Left lung (tissue), 10 donors: ENCODE measurements around the gene ATG9B. TPM values are rescaled to one million over a fixed set of nuclear protein-coding genes. Genes with fewer than 3 reads are reported as not detected.

Experiments
- ATAC-seq: fragments of 200-7000 bp; cut with Tn5 transposase; one replicate; pipeline ENCODE4 v1.9.1; 2020; ENCODE audit warnings: moderate library complexity
- DNase-seq, 4 donors: peaks; one replicate each; pipeline ENCODE4 v3.0.0-alpha.2; 2013 to 2020
- H3K27ac ChIP-seq, 2 donors: fragments of 200-600 bp; sonication (generic) in 1 of 2; one replicate each; pipeline versions ENCODE4 v1.5.0 to v1.8.0; 2020 to 2021
- H3K27me3 ChIP-seq, 2 donors: fragments of 200-600 bp; sonication (generic) in 1 of 2; one replicate each; pipeline versions ENCODE4 v1.5.0 to v1.8.0; 2020 to 2021
- H3K36me3 ChIP-seq, 2 donors: fragments of 200-600 bp; sonication (generic) in 1 of 2; one replicate each; pipeline versions ENCODE4 v1.5.0 to v1.8.0; 2020 to 2021
- H3K4me1 ChIP-seq, 2 donors: fragments of 200-600 bp; one replicate each; pipeline ENCODE4 v1.8.0; 2021
- H3K4me3 ChIP-seq, 2 donors: fragments of 200-600 bp; sonication (generic) in 1 of 2; one replicate each; pipeline versions ENCODE4 v1.5.0 to v1.8.0; 2020 to 2021; ENCODE audit warnings: mild to moderate bottlenecking in 1 of 2
- H3K9me3 ChIP-seq, 2 donors: fragments of 200-600 bp; sonication (generic) in 1 of 2; one replicate each; pipeline versions ENCODE4 v1.5.0 to v1.8.0; 2020 to 2021
- CTCF ChIP-seq, 2 donors: fragments of 200-600 bp; sonication (generic) in 1 of 2; IDR thresholded peaks; one replicate each; pipeline versions ENCODE4 v1.5.0 to v1.8.0; 2021; ENCODE audit warnings: antibody characterized with exemption in 2 of 2
- intact Hi-C, 2 donors: fragments of 100-400 bp; cut with DNase I; formaldehyde crosslinking; loops; one replicate each; pipeline versions ENCODE4 v1.11.2 to v1.14.2; 2022
- polyA plus RNA-seq, 6 donors: library from polyadenylated mRNA; unstranded; fragments of 120-200 nt; gene quantifications; one replicate each; pipeline ENCODE4 v1.2.1, GENCODE V29; 2013; ENCODE audit not compliant: insufficient read length in 6 of 6
- total RNA-seq, 2 donors: library from RNA; stranded (reverse); fragmentation: NEBNext Ultra II Directional; extraction: Animal tissue kit (Norgen Biotek cat#: 25700); gene quantifications; one replicate each; pipeline ENCODE4 v1.2.1, GENCODE V29; 2021
- donor health status: DM: no; HTN: yes; CAD: no.
- donor health status: DM: no; HTN: no; CAD: no.

ATG9B gene
- total and polyA plus RNA-seq, 8 donors = 0.68 to 7.1 (median 3.6) TPM

GRCh38 chr7:151008511-151009323 is 15.6 kb downstream of the ATG9B start:
- intact Hi-C loops = no loop called here
- ATAC-seq (peak; percentile 61), DNase-seq (peak in 3 of 4 donors; percentile 56 to 93 (median 62))
- H3K9me3 ChIP-seq = no peaks in the 10 kb centered on the region
- peaks cover 16 to 55% of the 10 kb centered on the region in 2 donors for H3K4me1 ChIP-seq
- H3K27ac ChIP-seq = no peak overlapping the region
- peaks cover 3 to 60% of the 10 kb centered on the region in 2 donors for H3K27me3 ChIP-seq
- H3K36me3 ChIP-seq = no peaks in the 10 kb centered on the region
- TF ChIP-seq CTCF (IDR thresholded peaks at IDR 0.05) = peak; percentile 65 to 80
- peak overlapping the region in 1 of 2 donors; percentile 9 for H3K4me3 ChIP-seq

- H3K27ac ChIP-seq = peak overlapping the region in 1 of 2 donors; percentile 7
- intact Hi-C loops = no loop called here
- H3K4me3 ChIP-seq = peak overlapping the region in 1 of 2 donors; percentile 9
- H3K4me1 ChIP-seq = peaks cover 16 to 50% of the 10 kb centered on the region in 2 donors
- ATAC-seq = peak; percentile 1
- no peak for DNase-seq
- no peaks in the 10 kb centered on the region for H3K36me3 ChIP-seq
- peaks cover 0 to 54% of the 10 kb centered on the region in 2 donors for H3K27me3 ChIP-seq
- no peak for TF ChIP-seq CTCF (IDR thresholded peaks at IDR 0.05)
- no peaks in the 10 kb centered on the region for H3K9me3 ChIP-seq
Measured at GRCh38 chr7:151008143-151008510, 16.2 kb downstream of the ATG9B start.

DNA sequence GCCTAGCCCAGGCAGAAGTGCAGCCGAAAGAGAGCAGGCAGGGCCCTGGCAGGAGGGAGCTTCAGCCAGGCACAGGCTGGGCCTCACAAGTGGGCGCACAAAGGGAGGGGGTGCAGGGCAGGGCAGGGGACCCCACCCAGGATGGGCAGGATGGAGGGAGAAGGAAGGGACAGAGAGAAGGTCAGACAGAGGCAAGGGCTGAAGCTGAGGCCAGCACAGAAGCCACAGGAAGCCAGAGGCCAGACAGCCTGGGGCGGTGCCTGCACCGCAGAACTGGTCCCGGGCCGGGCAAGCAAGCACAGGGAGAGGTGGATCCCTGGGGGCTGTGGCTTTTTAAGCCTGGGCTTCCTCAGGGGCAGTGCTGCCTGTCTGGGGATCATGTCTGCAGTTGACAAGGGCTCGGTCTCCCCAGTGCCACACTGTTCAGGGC is 16.8 kb downstream of the ATG9B start:
- intact Hi-C loops = no loop called here
- DNase-seq (peak in 1 of 4 donors; percentile 55), ATAC-seq (no peak)
- no peaks in the 10 kb centered on the region for H3K9me3 ChIP-seq
- H3K36me3 ChIP-seq = no peaks in the 10 kb centered on the region
- TF ChIP-seq CTCF (IDR thresholded peaks at IDR 0.05) = no peak
- H3K4me3 ChIP-seq = no peak overlapping the region
- peaks cover 0 to 47% of the 10 kb centered on the region in 2 donors for H3K27me3 ChIP-seq
- H3K27ac ChIP-seq = peak overlapping the region; percentile 7 to 17
- peaks cover 16 to 44% of the 10 kb centered on the region in 2 donors for H3K4me1 ChIP-seq

- ATAC-seq (no peak), DNase-seq (no peak)
- no peaks in the 10 kb centered on the region for H3K36me3 ChIP-seq
- peaks cover 0 to 40% of the 10 kb centered on the region in 2 donors for H3K27me3 ChIP-seq
- peak overlapping the region in 1 of 2 donors; percentile 7 for H3K27ac ChIP-seq
- no peak for TF ChIP-seq CTCF (IDR thresholded peaks at IDR 0.05)
- H3K4me3 ChIP-seq = no peak overlapping the region
- no peaks in the 10 kb centered on the region for H3K9me3 ChIP-seq
- intact Hi-C loops = no loop called here
- H3K4me1 ChIP-seq = peaks cover 16 to 40% of the 10 kb centered on the region in 2 donors
Measured at GRCh38 chr7:151006590-151007300, 17.5 kb downstream of the ATG9B start.

GRCh38 chr7:151005566-151005965 is 18.7 kb downstream of the ATG9B start:
- no peak for ATAC-seq
- intact Hi-C loops = no loop called here

More at GRCh38 chr7:151005566-151005965, 18.7 kb downstream of the ATG9B start:
- H3K4me1 ChIP-seq = peaks cover 10 to 32% of the 10 kb centered on the region in 2 donors
- H3K27ac ChIP-seq = no peak overlapping the region
- no peak overlapping the region for H3K4me3 ChIP-seq
- TF ChIP-seq CTCF (IDR thresholded peaks at IDR 0.05) = no peak
- peaks cover 0 to 5% of the 10 kb centered on the region in 2 donors for H3K36me3 ChIP-seq
- DNase-seq = no peak
- peaks cover 0 to 29% of the 10 kb centered on the region in 2 donors for H3K27me3 ChIP-seq
- no peaks in the 10 kb centered on the region for H3K9me3 ChIP-seq
